Mesothelial cell of epicardium (in vitro differentiated cells): ENCODE data around the gene FBXO28. TPM values are rescaled to one million over a fixed set of nuclear protein-coding genes. Genes with fewer than 3 reads are reported as not detected.
"Not testable (repeated sequence)": the region's sequence is repeated elsewhere in the genome, so short reads cannot be mapped to it uniquely, and the experiment has no call there.

Source experiments
- DNase-seq, 2 experiments: peaks; one replicate each; pipeline ENCODE4 v3.0.0; 2021; ENCODE audit warnings: low spot score in 2 of 2; ENCODE audit not compliant: unreplicated experiment in 2 of 2
- H3K27ac Mint-ChIP-seq: 2 replicates; pipeline ENCODE4 v1.8.0; 2021; ENCODE audit warnings: mixed read lengths
- H3K27me3 Mint-ChIP-seq: 2 replicates; pipeline ENCODE4 v1.8.0; 2021; ENCODE audit warnings: low read depth, mixed read lengths
- H3K36me3 Mint-ChIP-seq: 2 replicates; pipeline ENCODE4 v1.8.0; 2021; ENCODE audit warnings: mixed read lengths
- H3K4me1 Mint-ChIP-seq: 2 replicates; pipeline ENCODE4 v1.8.0; 2021; ENCODE audit warnings: mixed read lengths
- H3K4me3 Mint-ChIP-seq: 2 replicates; pipeline ENCODE4 v1.8.0; 2021; ENCODE audit warnings: mild to moderate bottlenecking, moderate library complexity, mixed read lengths
- H3K9me3 Mint-ChIP-seq: 2 replicates; pipeline ENCODE4 v1.8.0; 2021; ENCODE audit warnings: mixed read lengths
- CTCF ChIP-seq: fragments of 200-600 bp; sonication (generic); IDR thresholded peaks from one replicate; pipeline ENCODE4 v1.5.0; 2021; ENCODE audit warnings: antibody characterized with exemption; ENCODE audit not compliant: unreplicated experiment
- total RNA-seq: library from RNA; stranded (reverse); gene quantifications from 3 replicates; pipeline ENCODE4 v1.2.1, GENCODE V29; 2021

The FBXO28 gene
- total RNA-seq, 1 donor from 2014 or later, result 26.7 TPM

DNA sequence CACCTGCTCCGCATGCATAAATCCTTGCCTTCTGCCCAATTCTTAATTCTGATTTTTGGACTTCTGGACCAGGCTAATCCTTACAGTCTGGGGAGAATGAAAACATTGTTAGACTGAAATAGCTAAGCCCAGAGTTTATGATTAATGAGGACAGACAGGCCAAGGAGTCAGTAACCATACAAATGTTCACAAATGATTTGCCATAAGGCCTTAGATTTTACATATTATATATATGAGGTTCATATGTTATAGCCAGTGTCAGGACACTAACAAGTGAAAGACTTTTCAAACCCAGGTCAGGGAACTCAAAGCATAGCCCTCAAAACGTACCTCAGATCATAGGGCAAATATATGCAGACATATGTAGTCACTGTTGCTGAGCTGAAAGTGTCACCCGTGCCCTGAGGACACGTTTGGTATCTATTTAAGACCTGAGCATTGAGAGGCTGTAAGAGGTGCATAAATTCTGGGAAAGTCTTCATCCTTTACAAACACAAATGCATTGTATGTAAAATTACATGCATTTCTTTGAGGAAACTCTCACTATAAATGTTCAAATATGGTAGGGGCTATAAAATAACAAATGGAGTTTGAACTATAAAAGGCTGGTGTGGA lies 45.3 kb upstream of the FBXO28 start:
- DNase-seq, result no peak
- H3K9me3 Mint-ChIP-seq, result peaks cover 16% of the 10 kb centered on the region

DNA sequence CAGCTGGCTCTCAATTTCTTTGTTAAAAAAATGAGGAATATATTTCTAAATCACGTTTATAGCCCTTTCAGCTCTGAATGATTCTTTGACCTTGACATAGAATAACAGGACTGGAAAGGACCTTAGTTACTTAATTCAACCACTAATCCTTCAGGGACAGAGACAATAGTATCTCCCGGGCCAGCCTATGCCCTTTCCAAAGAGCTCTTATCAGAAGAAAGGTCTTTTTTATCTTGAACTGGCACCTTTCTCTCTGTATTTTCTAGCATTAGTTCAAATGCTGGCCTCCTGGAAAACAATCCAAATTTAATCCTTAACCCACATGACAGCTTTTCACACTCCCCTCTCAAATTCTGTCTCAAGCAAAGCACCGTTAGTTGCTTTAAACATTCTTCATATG lies 44.8 kb upstream of the FBXO28 start:
- Mint-ChIP-seq H3K27me3 (peaks cover 19% of the 10 kb centered on the region), H3K9me3 (peaks cover 16% of the 10 kb centered on the region), H3K27ac (no peak overlapping the region), H3K36me3 (no peaks in the 10 kb centered on the region), H3K4me1 (peaks cover 3% of the 10 kb centered on the region), H3K4me3 (no peak overlapping the region)
- no peak for TF ChIP-seq CTCF
- DNase-seq, result no peak

More for the DNA sequence above, 45.3 kb upstream of the FBXO28 start:
- Mint-ChIP-seq H3K4me1 (peaks cover 6% of the 10 kb centered on the region), H3K27ac (no peak overlapping the region), H3K27me3 (peaks cover 15% of the 10 kb centered on the region), H3K36me3 (no peaks in the 10 kb centered on the region), H3K4me3 (no peak overlapping the region)
- no peak for TF ChIP-seq CTCF

DNA sequence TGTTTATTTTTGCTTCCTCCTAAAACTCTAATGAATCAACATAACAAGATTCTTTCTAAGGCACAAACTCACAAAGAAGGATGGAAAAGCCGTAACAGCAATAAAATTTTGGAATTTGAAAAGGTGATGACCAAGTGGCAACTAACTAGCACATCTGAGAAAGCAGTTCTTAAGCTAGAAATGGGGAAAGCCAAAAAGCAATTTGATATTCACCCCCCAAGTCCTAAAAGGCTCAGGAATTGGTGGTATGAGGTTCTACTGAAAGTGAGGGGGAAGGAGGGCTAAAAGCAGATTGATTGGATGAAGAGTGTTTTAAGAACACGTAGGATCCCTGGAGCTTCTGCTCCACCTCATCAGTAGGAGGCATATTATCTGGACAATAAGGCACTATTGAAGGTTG lies 43.4 kb upstream of the FBXO28 start:
- peaks cover 16% of the 10 kb centered on the region for H3K9me3 Mint-ChIP-seq
- no peak for DNase-seq
- H3K27ac Mint-ChIP-seq, result no peak overlapping the region
- H3K36me3 Mint-ChIP-seq, result no peaks in the 10 kb centered on the region
- H3K4me1 Mint-ChIP-seq, result no peaks in the 10 kb centered on the region
- TF ChIP-seq CTCF, result no peak
- peaks cover 23% of the 10 kb centered on the region for H3K27me3 Mint-ChIP-seq
- H3K4me3 Mint-ChIP-seq, result no peak overlapping the region

DNA sequence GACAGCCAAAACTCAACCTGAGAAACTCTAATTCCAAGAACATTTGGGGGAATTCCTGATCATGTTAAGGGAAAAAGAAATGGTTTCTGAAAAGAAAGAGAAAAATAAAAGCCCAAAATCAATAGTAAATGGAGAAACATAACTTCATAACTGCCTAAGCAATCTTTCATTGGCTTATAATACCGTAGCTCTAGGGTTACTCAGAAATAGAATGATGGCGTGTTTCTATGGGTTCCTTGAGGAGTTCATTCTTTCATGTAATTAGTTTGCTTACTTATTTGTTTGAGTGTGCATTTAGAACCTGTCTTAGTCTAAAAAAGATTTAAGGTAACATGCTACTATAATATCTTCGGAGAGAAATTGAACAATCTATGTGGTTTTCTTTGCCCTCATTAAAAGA lies 37.5 kb upstream of the FBXO28 start:
- Mint-ChIP-seq H3K27ac (no peak overlapping the region), H3K27me3 (peaks cover 27% of the 10 kb centered on the region), H3K9me3 (peaks cover 16% of the 10 kb centered on the region), H3K4me3 (no peak overlapping the region), H3K36me3 (no peaks in the 10 kb centered on the region), H3K4me1 (peaks cover 7% of the 10 kb centered on the region)
- TF ChIP-seq CTCF, result no peak
- no peak for DNase-seq

GRCh38 chr1:224079644-224080043 lies 34.3 kb upstream of the FBXO28 start:
- H3K4me1 Mint-ChIP-seq, result peaks cover 11% of the 10 kb centered on the region
- not testable (repeated sequence) for H3K4me3 Mint-ChIP-seq, H3K27ac Mint-ChIP-seq, H3K27me3 Mint-ChIP-seq, H3K9me3 Mint-ChIP-seq, H3K36me3 Mint-ChIP-seq, DNase-seq

DNA sequence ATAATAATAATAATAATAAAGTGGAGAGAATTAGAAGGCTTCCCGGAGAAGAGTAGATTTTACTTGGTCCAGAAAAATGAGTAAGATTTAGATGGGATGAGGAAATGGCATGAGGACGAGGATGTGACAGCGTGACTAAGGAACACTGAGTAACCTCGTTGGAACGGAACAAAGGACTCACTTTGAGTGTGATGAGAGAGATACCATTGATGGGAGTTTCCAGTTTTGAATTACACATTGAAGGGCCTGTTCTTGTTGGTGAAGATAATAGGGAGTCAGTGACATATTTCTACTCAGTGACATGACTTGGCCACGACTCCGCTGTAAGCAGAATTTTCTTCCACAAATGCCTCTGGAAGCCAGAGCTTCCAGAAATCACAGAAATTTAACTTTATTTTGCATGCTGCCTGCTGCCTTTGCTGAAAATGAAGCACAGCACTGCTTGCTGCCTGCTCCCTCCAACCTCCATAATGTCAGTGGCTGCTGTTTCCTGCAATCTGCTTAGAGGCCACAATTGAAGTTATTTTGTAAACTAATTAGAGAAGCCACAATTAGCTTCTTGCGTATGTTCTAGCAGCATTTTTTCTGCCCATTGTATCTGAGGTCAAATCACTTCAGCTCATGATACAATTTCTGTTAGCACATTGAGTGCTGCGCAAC lies 33.7 kb upstream of the FBXO28 start:
- Mint-ChIP-seq H3K27me3 (peaks cover 8% of the 10 kb centered on the region), H3K4me3 (no peak overlapping the region), H3K9me3 (peaks cover 3% of the 10 kb centered on the region), H3K36me3 (no peaks in the 10 kb centered on the region), H3K27ac (peak overlapping the region; percentile 14), H3K4me1 (peaks cover 11% of the 10 kb centered on the region)
- no peak for DNase-seq
- no peak for TF ChIP-seq CTCF
